NCI-H82 (cell line): ENCODE results near the gene RHOXF2B.
"Not testable (repeated sequence)": the region's sequence is repeated elsewhere in the genome, so short reads cannot be mapped to it uniquely, and the experiment has no call there.

Experiments
- DNase-seq: peaks from one replicate; lab custom pipeline; 2025; lab: John Stamatoyannopoulos, UW

RHOXF2B gene

GRCh38 chrX:120077590-120077989 lies at the start of gene RHOXF2B:
Gene RHOXF2B, minus strand, starts transcription at chrX:120077690. Its CDS starts 138 bp downstream, at chrX:120077552.
- not testable (repeated sequence) for DNase-seq

GRCh38 chrX:120125444-120125843 lies 48.0 kb upstream of the RHOXF2B start:
- no peak for DNase-seq

- DNase-seq, result no peak
These were observed 42.7 kb upstream of the RHOXF2B start for GRCh38 chrX:120120223-120120622.

GRCh38 chrX:120115438-120115963 lies 38.0 kb upstream of the RHOXF2B start, which contains the start of gene RHOXF1:
Gene RHOXF1, minus strand, starts transcription at chrX:120115913. Its CDS starts 51 bp downstream, at chrX:120115862.
- no peak for DNase-seq

GRCh38 chrX:120111611-120112010 lies 34.1 kb upstream of the RHOXF2B start:
- no peak for DNase-seq

GRCh38 chrX:120109378-120109777 lies 31.9 kb upstream of the RHOXF2B start:
- DNase-seq, result no peak

- DNase-seq, result not testable (repeated sequence)
These were observed 27.2 kb upstream of the RHOXF2B start for GRCh38 chrX:120104707-120105106.

- not testable (repeated sequence) for DNase-seq
These were observed 23.6 kb upstream of the RHOXF2B start for GRCh38 chrX:120101057-120101456.

- peak; percentile 5 for DNase-seq
These were observed 12.7 kb upstream of the RHOXF2B start for GRCh38 chrX:120090208-120090607.

- peak; percentile 10 for DNase-seq
These were observed 10.0 kb upstream of the RHOXF2B start for GRCh38 chrX:120087289-120088017.

- not testable (repeated sequence) for DNase-seq
These were observed 8.2 kb upstream of the RHOXF2B start for GRCh38 chrX:120085553-120086185.

GRCh38 chrX:120066169-120066568 lies 11.3 kb downstream of the RHOXF2B start:
- DNase-seq, result not testable (repeated sequence)

GRCh38 chrX:120042712-120043111 lies 34.8 kb downstream of the RHOXF2B start:
- DNase-seq, result not testable (repeated sequence)

- not testable (repeated sequence) for DNase-seq
These were observed 35.2 kb downstream of the RHOXF2B start for GRCh38 chrX:120042247-120042646.

GRCh38 chrX:120040176-120040575 lies 37.3 kb downstream of the RHOXF2B start:
- DNase-seq, result not testable (repeated sequence)

- DNase-seq, result not testable (repeated sequence)
These were observed 38.3 kb downstream of the RHOXF2B start for GRCh38 chrX:120039087-120039733.

GRCh38 chrX:120036704-120037103 lies 40.8 kb downstream of the RHOXF2B start:
- DNase-seq, result no peak

GRCh38 chrX:120035522-120036309 lies 41.8 kb downstream of the RHOXF2B start:
- not testable (repeated sequence) for DNase-seq

GRCh38 chrX:120029354-120029753 lies 48.1 kb downstream of the RHOXF2B start:
- DNase-seq, result peak; percentile 3

- DNase-seq, result no peak
These were observed 54.2 kb downstream of the RHOXF2B start for GRCh38 chrX:120023259-120023658.

- no peak for DNase-seq
These were observed 54.7 kb downstream of the RHOXF2B start for GRCh38 chrX:120022763-120023162.
